ENCODE results near the gene CCDC34. TPM values are rescaled to one million over a fixed set of nuclear protein-coding genes. Genes with fewer than 3 reads are reported as not detected.

CCDC34 gene
- polyA plus RNA-seq, 1 experiment, result 1.8 TPM

- CTCF ChIA-PET, result interaction anchor here (0.7 kb wide), 1 partner anchor 1681 kb away, joined by 3 read pairs; no protein-coding TSS in a partner anchor
- Histone ChIP-seq H3K27me3 (ENCODE audit: control insufficient read depth, insufficient read depth, low read length) (no peaks in the 10 kb centered on the region), H3K36me3 (ENCODE audit: control insufficient read depth, insufficient read depth, low read length) (no peaks in the 10 kb centered on the region), H3K4me3 (ENCODE audit: low read depth, low read length) (no peak overlapping the region)
- DNase-seq (ENCODE audit: low read depth), result no peak
- TF ChIP-seq CTCF (IDR thresholded peaks at IDR 0.05; ENCODE audit: insufficient read depth, low read depth, low read length), result no peak
- POLR2A ChIA-PET, result no interaction called here
Observed at GRCh38 chr11:27388001-27388400, 25.0 kb upstream of the CCDC34 start.

GRCh38 chr11:27387362-27387761 is 24.3 kb upstream of the CCDC34 start:
- TF ChIP-seq CTCF (IDR thresholded peaks at IDR 0.05; ENCODE audit: insufficient read depth, low read depth, low read length), result no peak
- H3K4me3 ChIP-seq (ENCODE audit: low read depth, low read length), result no peak overlapping the region
- ChIA-PET CTCF (no interaction called here), POLR2A (no interaction called here)
- H3K27me3 ChIP-seq (ENCODE audit: control insufficient read depth, insufficient read depth, low read length), result no peaks in the 10 kb centered on the region
- DNase-seq (ENCODE audit: low read depth), result no peak
- H3K36me3 ChIP-seq (ENCODE audit: control insufficient read depth, insufficient read depth, low read length), result no peaks in the 10 kb centered on the region

GRCh38 chr11:27386181-27386845 is 23.3 kb upstream of the CCDC34 start:
- no peaks in the 10 kb centered on the region for H3K27me3 ChIP-seq (ENCODE audit: control insufficient read depth, insufficient read depth, low read length)
- CTCF ChIA-PET, result no interaction called here
- no peak for TF ChIP-seq CTCF (IDR thresholded peaks at IDR 0.05; ENCODE audit: insufficient read depth, low read depth, low read length)
- POLR2A ChIA-PET, result no interaction called here
- H3K4me3 ChIP-seq (ENCODE audit: low read depth, low read length), result no peak overlapping the region
- H3K36me3 ChIP-seq (ENCODE audit: control insufficient read depth, insufficient read depth, low read length), result no peaks in the 10 kb centered on the region
- no peak for DNase-seq (ENCODE audit: low read depth)

GRCh38 chr11:27385245-27385644 is 22.2 kb upstream of the CCDC34 start:
- no peak overlapping the region for H3K4me3 ChIP-seq (ENCODE audit: low read depth, low read length)
- H3K27me3 ChIP-seq (ENCODE audit: control insufficient read depth, insufficient read depth, low read length), result no peaks in the 10 kb centered on the region
- H3K36me3 ChIP-seq (ENCODE audit: control insufficient read depth, insufficient read depth, low read length), result no peaks in the 10 kb centered on the region
- POLR2A ChIA-PET, result no interaction called here
- no peak for TF ChIP-seq CTCF (IDR thresholded peaks at IDR 0.05; ENCODE audit: insufficient read depth, low read depth, low read length)
- peak; percentile 50 for DNase-seq (ENCODE audit: low read depth)
- CTCF ChIA-PET, result no interaction called here

GRCh38 chr11:27384227-27384626 is 21.2 kb upstream of the CCDC34 start:
- no peak for TF ChIP-seq CTCF (IDR thresholded peaks at IDR 0.05; ENCODE audit: insufficient read depth, low read depth, low read length)
- H3K4me3 ChIP-seq (ENCODE audit: low read depth, low read length), result no peak overlapping the region
- ChIA-PET CTCF (interaction anchor here (1.2 kb wide), 1 partner anchor 19 kb away, joined by 3 read pairs; no protein-coding TSS in a partner anchor), POLR2A (no interaction called here)
- DNase-seq (ENCODE audit: low read depth), result no peak
- H3K27me3 ChIP-seq (ENCODE audit: control insufficient read depth, insufficient read depth, low read length), result no peaks in the 10 kb centered on the region
- no peaks in the 10 kb centered on the region; the same call in 1 of the 2 replicates for H3K36me3 ChIP-seq (ENCODE audit: control insufficient read depth, insufficient read depth, low read length)
